ENCODE results near the gene MAPK14. TPM values are rescaled to one million over a fixed set of nuclear protein-coding genes. Genes with fewer than 3 reads are reported as not detected.

Gene MAPK14
- total and polyA plus RNA-seq, 2 donors from 2014 or later, result 19.9 to 56.6 TPM

DNA sequence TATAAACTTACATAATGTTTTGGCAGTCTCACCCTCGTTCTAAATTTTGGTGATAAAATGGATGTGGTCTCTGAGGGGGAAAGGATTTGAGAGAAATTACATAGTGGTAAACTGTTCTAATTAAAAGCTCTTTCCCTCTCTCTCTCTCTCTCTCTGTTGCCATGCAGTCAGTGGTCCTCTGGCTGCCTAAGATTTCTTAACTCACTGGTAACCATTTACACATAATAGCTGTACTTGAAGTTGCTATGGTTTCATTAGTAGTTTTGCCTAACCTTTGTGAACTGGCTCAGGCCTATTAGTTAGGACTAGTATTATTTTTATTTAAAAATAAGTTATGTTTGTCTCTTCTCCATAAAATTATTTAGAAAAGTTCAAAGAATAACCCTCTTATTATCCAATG, 42.0 kb downstream of the MAPK14 start:
- Histone ChIP-seq H3K9ac (ENCODE audit: low read length in 3 of 3) (no peak overlapping the region), H3K27ac (ENCODE audit: low read depth in 2 of 2, low read length in 2 of 2) (no peak overlapping the region), H3K36me3 (ENCODE audit: control insufficient read depth in 2 of 3, insufficient read depth in 3 of 3, low read length in 3 of 3) (no peaks in the 10 kb centered on the region), H3K4me3 (ENCODE audit: low read length in 3 of 3) (no peak overlapping the region), H3K27me3 (ENCODE audit: control insufficient read depth, insufficient read depth, low read length) (no peaks in the 10 kb centered on the region), H3K9me3 (ENCODE audit: control insufficient read depth in 2 of 3, insufficient read depth in 1 of 3, low read length in 3 of 3) (no peaks in the 10 kb centered on the region), H3K4me1 (ENCODE audit: control insufficient read depth in 2 of 3, insufficient read depth in 2 of 3, low read depth in 1 of 3, low read length in 3 of 3) (peaks cover 0 to 7% (median 0%) of the 10 kb centered on the region in 3 donors)
- TF ChIP-seq, protein P1, sequence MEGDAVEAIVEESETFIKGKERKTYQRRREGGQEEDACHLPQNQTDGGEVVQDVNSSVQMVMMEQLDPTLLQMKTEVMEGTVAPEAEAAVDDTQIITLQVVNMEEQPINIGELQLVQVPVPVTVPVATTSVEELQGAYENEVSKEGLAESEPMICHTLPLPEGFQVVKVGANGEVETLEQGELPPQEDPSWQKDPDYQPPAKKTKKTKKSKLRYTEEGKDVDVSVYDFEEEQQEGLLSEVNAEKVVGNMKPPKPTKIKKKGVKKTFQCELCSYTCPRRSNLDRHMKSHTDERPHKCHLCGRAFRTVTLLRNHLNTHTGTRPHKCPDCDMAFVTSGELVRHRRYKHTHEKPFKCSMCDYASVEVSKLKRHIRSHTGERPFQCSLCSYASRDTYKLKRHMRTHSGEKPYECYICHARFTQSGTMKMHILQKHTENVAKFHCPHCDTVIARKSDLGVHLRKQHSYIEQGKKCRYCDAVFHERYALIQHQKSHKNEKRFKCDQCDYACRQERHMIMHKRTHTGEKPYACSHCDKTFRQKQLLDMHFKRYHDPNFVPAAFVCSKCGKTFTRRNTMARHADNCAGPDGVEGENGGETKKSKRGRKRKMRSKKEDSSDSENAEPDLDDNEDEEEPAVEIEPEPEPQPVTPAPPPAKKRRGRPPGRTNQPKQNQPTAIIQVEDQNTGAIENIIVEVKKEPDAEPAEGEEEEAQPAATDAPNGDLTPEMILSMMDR (IDR thresholded peaks at IDR 0.05; ENCODE audit: borderline replicate concordance, extremely low read depth, insufficient read depth), result no peak
- intact Hi-C loops (cut with DNase I), result no loop called here
- FAIRE-seq (no peak), DNase-seq (no peak)

DNA sequence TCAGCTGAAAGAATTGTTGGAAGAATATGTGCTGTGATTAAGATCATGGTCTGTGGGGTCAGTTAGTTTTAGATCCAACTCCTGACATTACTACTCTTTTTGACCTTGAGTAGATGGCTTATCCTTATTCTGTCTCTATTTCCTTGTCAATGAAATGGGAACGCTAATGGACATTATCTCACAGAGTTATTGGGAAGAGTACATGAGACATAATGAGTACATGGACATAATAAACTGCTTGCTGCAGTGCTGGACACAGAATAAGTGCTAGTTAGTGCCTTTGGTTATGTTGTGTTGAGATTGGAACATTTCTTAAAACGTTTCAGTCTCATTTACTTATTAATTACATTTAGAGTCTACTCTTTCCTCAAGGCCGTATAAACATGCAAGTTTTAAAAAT, 42.6 kb downstream of the MAPK14 start:
- H3K36me3 ChIP-seq (ENCODE audit: control insufficient read depth in 2 of 3, insufficient read depth in 3 of 3, low read length in 3 of 3), result no peaks in the 10 kb centered on the region
- H3K4me3 ChIP-seq (ENCODE audit: low read length in 3 of 3), result no peak overlapping the region
- H3K9ac ChIP-seq (ENCODE audit: low read length in 3 of 3), result no peak overlapping the region
- TF ChIP-seq, protein P1 (IDR thresholded peaks at IDR 0.05; ENCODE audit: borderline replicate concordance, extremely low read depth, insufficient read depth), result no peak
- DNase-seq, result no peak
- no peak for FAIRE-seq
- intact Hi-C loops (cut with DNase I), result no loop called here
- no peak overlapping the region for H3K27ac ChIP-seq (ENCODE audit: low read depth in 2 of 2, low read length in 2 of 2)
- no peaks in the 10 kb centered on the region for H3K9me3 ChIP-seq (ENCODE audit: control insufficient read depth in 2 of 3, insufficient read depth in 1 of 3, low read length in 3 of 3)
- H3K4me1 ChIP-seq (ENCODE audit: control insufficient read depth in 2 of 3, insufficient read depth in 2 of 3, low read depth in 1 of 3, low read length in 3 of 3), result peaks cover 0 to 4% (median 0%) of the 10 kb centered on the region in 3 donors
- H3K27me3 ChIP-seq (ENCODE audit: control insufficient read depth, insufficient read depth, low read length), result no peaks in the 10 kb centered on the region

DNA sequence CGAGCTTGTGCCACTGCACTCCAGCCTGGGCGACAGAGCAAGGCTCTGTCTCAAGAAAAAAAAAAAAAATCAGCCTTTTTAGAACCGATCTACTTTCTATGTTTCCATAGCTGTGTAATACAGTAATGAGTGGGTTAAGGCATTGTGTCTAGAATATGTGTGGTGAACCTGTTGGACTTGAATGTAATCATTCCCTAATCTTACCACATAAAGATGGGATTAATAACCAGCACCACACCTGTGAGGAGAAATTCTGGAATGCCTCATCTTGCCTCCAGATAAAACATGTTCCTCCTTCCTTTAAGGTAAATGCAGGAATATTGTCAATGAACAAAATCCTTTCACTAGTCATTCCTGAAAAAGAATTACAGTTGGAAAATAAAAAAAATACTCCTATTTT, 43.7 kb downstream of the MAPK14 start:
- H3K4me1 ChIP-seq (ENCODE audit: control insufficient read depth in 2 of 3, insufficient read depth in 2 of 3, low read depth in 1 of 3, low read length in 3 of 3), result peaks cover 0 to 2% (median 0%) of the 10 kb centered on the region in 3 donors
- H3K9ac ChIP-seq (ENCODE audit: low read length in 3 of 3), result no peak overlapping the region
- FAIRE-seq (no peak), DNase-seq (no peak)
- no peak overlapping the region for H3K27ac ChIP-seq (ENCODE audit: low read depth in 2 of 2, low read length in 2 of 2)
- no peaks in the 10 kb centered on the region for H3K9me3 ChIP-seq (ENCODE audit: control insufficient read depth in 2 of 3, insufficient read depth in 1 of 3, low read length in 3 of 3)
- no peaks in the 10 kb centered on the region for H3K27me3 ChIP-seq (ENCODE audit: control insufficient read depth, insufficient read depth, low read length)
- H3K36me3 ChIP-seq (ENCODE audit: control insufficient read depth in 2 of 3, insufficient read depth in 3 of 3, low read length in 3 of 3), result no peaks in the 10 kb centered on the region
- no peak overlapping the region for H3K4me3 ChIP-seq (ENCODE audit: low read length in 3 of 3)
- TF ChIP-seq, protein P1 (IDR thresholded peaks at IDR 0.05; ENCODE audit: borderline replicate concordance, extremely low read depth, insufficient read depth), result no peak
- intact Hi-C loops (cut with DNase I), result no loop called here

DNA sequence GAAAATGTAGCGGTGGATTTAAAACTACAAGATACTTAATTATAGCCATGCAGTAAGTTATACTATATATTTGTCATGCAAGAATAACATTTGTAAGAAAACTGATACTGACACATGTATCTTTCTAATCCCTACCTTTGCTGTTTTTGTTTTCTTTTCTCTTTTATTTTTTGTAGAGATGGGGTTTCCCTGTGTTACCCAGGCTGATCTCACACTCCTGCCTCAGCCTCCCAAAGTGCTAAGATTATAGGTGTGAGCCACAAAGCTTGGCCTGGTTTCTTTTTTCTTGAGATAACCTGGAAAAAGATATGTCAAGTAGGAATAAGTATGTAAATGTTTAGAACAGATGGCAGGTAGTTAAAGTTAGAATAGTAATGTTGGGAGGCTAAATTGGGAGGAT, 44.1 kb downstream of the MAPK14 start:
- Histone ChIP-seq H3K9ac (ENCODE audit: low read length in 3 of 3) (no peak overlapping the region), H3K4me3 (ENCODE audit: low read length in 3 of 3) (no peak overlapping the region), H3K4me1 (ENCODE audit: control insufficient read depth in 2 of 3, insufficient read depth in 2 of 3, low read depth in 1 of 3, low read length in 3 of 3) (peaks cover 0 to under 1% (median 0%) of the 10 kb centered on the region in 3 donors), H3K27ac (ENCODE audit: low read depth in 2 of 2, low read length in 2 of 2) (no peak overlapping the region), H3K9me3 (ENCODE audit: control insufficient read depth in 2 of 3, insufficient read depth in 1 of 3, low read length in 3 of 3) (no peaks in the 10 kb centered on the region), H3K27me3 (ENCODE audit: control insufficient read depth, insufficient read depth, low read length) (no peaks in the 10 kb centered on the region), H3K36me3 (ENCODE audit: control insufficient read depth in 2 of 3, insufficient read depth in 3 of 3, low read length in 3 of 3) (no peaks in the 10 kb centered on the region)
- intact Hi-C loops (cut with DNase I), result no loop called here
- TF ChIP-seq, protein P1 (IDR thresholded peaks at IDR 0.05; ENCODE audit: borderline replicate concordance, extremely low read depth, insufficient read depth), result no peak
- FAIRE-seq, result no peak
- no peak for DNase-seq
